Amygdala (tissue), 56 donors: Measurements from ENCODE around the gene ARSG.
"Not testable (repeated sequence)": the region's sequence is repeated elsewhere in the genome, so short reads cannot be mapped to it uniquely, and the experiment has no call there.

ENCODE experiments used
- DNase-seq, 56 donors: peaks; one replicate each; lab custom pipeline; 2025; lab: John Stamatoyannopoulos, UW

The ARSG gene

DNA sequence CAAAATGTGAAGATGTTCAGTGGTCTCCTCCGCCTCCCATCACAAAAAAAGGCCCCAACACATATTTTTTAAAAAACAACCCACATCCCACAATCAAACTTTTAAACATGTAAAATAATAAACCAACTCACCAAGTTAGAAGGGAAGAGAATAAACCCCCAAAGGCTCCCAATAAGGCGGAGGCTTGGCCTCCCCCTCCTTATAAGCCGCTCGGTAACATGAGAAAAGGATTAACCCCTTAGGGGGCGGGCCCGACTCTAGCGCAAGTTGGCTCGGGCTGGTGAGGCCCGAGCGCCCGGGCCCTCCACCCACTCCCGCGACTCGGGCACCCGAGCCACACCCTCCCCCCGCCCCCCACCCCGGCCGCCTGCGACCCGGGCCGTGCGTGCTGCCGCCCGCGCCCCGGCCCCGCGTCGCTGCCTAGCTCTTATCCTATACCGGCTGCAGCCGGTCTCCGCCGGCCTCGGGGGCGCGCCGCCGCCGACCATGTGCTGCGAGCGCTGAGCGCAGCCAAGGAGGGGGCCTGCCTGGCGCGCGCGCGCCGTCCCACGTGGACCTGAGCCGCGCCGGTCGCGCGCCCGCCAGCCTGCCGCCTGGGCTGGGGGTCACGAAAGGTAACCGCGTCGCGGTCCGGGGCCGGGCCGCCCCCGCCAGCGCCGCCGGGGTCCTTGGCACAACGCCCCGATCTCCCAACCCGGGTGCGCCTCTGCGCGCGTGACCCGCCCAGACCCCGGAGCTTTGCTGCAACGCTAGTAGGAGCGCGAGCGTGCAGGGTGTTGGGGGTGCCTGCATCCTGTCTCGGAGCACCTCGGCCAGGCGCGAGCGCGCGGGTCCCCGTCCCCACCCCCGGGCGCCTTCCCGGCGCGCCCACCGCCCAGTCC is at the start of gene ARSG, which contains the start of gene SLC16A6:
TSS of gene ARSG (plus strand) at position 541 of the 881 bp plus-strand sequence. CDS start 15,999 bp downstream, outside the sequence.
TSS of gene SLC16A6 (minus strand) at position 173 of the 881 bp plus-strand sequence. CDS start 12,807 bp downstream, outside the sequence.
- peak in 42 of 56 donors; percentile 4 to 82 (median 48) for DNase-seq

DNA sequence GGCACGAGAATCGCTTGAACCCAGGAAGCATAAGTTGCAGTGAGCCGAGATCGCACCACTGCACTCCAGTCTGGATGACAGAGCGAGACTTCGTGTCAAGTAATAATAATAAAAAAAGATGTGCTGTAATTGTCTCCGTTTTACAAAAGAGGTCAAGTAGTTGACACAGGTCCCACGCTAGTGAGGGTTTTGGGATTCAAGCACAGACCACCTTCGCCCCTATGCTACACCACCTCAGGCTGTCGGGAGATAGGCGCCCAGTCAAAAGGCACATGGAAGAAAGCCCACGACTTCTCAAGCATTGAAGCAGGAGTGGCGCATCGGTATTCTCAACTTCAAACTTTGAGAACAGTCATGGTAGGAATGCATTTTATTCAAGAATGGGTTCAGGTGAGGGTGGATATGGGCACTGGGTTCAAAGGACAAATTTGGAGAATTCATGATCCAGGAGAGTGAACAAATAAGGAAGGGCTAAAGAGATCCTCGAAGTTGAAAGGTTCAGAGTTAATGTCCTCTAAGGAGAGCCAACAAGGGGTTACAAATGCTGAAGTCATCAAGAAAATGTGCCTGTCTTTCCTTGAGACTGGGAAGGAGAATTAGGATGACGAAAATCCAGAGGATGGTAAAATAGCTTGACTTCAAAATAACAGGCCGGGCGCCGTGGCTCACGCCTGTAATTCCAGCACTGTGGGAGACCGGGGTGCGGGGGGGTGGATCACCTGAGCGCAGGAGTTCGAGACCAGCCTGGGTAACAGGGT is 44.8 kb upstream of the ARSG start:
- DNase-seq: no peak

DNA sequence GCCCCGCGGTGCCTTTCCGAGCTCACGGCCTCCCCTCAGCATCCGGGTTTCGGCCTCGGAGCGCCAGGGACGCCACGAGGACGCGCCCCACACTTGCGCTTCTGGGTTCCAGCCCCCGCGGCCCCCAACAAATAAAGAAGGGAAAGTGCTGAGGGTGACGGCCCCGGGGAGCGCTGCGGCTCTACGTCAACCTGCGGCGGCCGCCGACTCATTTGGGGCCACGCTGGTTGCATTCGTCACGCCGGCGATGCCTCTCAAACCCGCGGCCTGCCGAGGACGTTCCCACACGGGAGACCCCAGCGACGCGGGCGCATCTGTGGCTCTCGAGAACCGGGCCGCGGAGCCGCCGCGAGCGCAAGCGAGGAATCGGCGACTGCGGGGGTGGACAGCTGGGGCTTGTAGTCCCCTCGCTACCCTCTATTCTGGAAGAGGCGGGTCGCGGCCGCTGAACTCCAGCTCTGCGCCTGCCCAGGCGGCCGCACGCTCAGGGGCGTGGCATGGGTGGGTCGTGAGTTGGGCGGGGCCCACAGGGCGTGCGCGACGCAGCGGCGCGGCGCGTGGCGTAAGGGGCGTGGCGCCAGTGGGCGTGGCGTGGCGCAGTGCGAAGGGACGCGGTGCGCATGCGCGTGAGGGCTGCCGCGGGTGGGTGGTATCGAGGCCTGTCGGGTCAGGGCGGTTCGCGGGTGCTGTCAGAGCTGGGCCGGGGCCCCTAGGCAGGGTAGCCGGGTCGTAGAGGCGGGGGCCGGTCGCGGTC is 43.7 kb upstream of the ARSG start, which contains the start of gene AMZ2:
TSS of gene AMZ2 (plus strand) at position 599 of the 754 bp plus-strand sequence. CDS start 2,145 bp downstream, outside the sequence.
- peak; percentile 63 to 98 (median 93) for DNase-seq

DNA sequence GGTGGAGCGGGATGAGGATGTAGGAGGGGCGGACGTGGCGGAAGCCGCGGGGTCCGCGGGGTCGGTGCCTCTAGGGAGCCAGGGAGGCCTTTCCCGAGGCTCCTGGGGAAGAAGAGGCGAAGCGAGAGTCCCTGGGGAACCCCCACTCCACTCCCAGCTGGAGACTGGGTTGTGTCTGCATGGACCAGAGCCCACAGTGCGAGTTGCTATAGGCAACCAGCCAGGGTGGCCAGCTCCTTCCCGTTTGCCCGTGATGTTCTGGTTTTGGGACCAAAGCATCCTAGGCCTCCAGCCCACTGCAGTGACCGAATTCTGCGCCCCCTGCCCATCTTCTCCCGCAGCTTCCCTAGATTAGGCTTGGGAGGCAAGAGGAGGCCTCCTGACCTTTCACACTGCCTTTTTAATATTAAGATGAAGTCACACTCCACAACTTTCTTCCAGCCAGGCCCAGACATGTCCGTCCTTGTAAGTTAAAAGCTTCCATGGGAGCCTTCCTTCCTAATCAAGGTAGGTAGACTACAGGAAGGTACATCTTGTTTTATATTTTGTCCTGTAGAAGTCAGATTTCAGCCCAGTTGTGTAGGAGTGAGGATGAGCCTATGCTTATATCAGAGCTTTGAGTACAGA is 43.0 kb upstream of the ARSG start:
- DNase-seq: peak in 34 of 56 donors; percentile 39 to 91 (median 74)

DNA sequence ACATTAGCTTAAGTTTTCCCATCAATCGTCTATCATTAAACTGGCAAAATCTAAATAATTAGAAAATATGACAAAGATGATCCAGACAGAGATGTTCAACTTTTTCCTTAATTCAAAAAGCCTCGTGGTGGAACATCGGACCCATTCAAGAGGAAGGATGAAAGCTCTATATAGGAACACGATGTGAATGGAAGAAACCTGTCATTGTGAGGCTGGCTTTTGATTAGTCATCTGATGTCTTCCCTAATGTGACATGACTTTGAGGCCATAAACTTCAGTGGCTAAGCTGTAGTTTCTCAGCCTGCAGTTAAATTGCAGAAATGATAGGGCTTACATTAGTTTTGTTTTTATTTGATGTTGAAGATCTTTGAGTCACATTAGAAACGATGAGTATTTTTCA is 42.4 kb upstream of the ARSG start:
- DNase-seq: no peak

DNA sequence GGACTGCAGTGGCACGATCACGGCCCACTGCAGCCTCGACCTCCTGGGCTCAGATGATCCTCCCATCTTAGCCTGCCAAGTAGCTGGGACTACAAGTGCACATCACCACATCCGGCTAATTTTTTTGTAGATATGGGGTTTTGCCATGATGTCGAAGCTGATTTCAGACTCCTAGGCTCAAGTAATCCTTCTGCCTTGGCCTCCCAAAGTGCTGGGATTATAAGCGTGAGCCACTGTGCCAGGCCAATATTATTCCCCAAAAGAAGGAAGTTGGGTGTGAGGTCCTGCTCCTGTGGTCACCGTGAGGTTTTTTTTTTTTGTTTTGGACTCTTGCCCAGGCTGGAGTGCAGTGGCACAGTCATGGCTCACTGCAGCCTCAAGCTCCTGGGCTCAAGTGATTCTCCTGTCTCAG is 41.9 kb upstream of the ARSG start:
- no peak for DNase-seq

DNA sequence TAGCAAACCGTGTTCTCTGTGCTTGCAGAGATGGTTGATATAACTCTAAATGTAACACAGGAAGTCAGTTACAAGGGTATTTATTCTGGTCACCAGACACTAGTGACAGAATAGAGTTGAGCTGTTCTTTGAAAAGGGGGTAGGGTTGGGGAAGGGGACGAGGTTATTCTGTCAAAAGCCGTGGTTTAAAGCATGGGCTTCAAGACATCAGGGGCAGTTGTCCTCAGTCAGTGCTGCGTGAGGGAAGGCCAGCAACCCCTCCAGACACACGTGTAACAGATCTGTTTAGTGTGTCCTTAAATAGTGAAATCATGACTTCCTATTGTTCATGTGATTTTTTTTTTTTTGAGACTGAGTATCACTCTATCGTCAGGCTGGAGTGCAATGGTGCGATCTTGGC is 37.9 kb upstream of the ARSG start:
- not testable (repeated sequence) for DNase-seq

DNA sequence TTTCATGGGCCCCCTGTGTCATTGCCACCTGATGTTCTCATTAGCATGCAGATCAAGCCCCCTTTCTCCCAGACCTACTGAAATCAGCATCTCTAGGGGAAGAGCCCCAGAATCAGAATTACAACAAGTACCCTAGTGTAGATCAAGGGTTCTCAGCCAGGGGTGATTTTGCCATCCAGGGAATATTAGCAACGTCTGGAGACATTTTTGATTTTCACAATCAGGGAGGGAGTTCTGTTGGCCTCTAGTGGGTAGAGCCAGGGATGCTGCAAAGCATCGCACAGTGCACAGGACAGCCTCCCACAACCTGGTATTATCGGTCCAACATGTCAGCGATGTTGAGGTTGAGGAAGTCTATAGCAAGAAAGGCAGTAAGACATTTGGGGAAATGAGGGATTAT is 36.1 kb upstream of the ARSG start:
- DNase-seq: no peak

DNA sequence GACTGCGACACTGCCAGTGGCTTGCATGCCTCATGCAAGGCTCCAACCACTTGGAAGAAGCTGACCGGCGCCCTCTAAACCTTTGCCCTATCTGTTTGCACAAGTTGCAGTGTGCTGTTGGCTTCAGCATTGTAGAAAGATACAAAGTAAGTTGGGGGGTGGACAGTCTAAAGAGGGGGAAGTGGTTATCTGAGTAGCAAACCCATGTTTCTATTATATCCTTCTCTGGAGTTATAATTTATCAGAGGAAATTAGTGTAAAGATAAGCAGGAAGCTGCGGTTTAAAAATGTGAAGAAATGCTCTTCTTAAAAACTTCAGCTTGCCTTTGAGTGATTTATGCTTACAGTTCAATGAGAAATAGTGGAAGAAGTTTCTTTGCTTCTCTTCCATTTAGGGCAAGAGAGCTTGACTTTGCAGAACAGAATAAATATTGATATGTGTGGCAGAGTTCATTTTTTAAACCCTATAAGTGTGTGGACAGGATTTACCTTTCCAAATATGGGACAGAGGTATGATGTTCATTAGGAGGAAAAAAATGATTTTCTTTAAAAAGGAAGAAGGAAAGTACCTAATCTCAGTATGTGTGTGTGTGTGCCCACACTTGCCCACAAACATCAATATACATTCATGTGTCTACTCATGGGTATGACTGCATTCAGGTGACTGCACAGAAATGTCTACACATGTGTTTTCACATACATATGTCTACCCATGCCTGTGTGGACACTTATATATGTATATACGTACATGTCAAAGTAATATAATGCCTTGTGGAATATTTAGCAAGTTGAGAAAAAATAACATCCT is 35.4 kb upstream of the ARSG start:
- DNase-seq: no peak

DNA sequence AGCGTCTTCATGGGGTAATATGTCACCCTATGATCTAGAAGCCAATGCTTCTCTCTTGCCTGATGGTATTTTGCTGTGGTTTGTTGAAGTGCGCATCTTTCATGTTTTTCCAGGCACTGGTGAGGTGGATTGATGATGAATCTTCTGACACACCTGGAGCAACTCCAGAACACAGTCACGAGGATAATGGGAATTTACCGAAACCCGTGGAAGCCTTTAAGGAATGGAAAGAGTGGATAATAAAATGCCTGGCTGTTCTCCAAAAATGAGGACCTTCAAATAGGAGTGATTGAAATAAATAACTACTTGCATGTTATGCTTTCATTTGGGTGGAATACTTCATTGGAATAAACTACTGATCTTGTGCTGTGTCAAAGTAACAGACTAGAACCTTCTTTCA is 34.6 kb upstream of the ARSG start:
- not testable (repeated sequence) for DNase-seq

DNA sequence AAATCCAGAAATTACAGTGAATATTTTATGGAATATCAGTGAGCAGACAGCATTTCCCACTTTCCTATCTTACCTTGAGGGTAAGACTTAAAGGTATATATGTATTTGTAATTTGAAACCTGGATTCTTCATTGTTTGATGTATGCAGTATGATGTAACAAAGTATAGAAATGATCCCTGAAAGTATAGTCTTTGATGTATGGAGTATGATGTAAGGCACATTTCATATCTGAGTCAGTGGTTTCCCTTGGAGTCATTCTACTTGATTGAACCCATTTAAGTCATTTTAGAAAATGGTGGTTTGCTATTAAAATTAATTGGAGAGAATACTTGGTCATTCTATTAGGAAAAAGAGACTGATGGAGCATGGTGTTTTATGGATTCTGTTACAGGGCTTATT is 33.4 kb upstream of the ARSG start:
- DNase-seq: no peak

DNA sequence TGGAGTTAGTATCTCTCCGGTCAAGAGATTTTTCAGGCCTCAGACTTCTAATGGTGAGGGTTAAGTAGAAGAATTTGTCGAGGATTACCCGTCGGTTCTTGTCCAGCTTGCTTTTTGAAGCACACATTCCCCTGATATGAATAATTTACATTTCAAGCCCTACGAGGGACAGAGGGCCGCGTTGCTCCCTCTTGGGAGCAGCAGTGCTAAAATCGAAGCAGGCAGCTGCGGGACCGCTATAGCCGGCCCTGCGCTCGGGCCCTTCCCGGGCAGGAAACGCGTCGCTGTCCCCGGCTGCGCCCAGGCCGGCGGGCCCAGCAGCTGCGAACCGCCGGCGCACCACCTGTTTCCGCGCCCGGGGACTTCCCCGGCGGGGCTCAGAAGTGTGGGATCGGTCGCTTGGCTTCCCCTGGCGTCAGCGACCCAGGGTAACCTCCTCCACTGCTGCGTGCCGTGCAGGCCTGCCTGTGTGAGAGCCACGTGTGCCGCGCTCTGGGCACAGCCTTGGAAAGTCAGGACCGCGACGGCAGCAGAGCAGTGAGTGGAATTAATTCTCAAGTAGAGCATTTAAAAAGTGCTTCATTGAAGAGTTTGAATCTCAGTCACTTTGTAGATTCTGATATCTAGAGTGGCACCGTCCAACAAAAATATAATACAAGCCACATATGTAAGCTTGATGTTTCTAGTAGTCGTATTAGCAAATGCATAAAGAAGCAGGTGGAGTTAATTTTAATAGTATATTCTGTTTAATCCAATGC is 32.2 kb upstream of the ARSG start:
- DNase-seq: peak in 12 of 56 donors; percentile 3 to 53 (median 18)

DNA sequence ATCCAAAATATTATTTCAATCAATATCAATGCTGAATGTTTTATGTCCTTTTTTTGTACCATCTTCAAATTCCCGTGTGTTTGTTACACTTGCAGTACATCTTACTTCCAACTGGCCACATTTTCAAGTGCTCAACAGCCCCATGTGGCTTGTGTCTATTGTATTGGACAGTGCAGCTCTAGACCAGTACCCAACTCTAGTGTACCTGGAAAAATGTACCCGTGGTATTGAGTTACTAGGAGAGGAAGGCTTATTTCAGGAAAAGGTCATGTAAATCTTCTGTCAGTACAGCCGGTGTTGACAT is 31.7 kb upstream of the ARSG start:
- not testable (repeated sequence) for DNase-seq

DNA sequence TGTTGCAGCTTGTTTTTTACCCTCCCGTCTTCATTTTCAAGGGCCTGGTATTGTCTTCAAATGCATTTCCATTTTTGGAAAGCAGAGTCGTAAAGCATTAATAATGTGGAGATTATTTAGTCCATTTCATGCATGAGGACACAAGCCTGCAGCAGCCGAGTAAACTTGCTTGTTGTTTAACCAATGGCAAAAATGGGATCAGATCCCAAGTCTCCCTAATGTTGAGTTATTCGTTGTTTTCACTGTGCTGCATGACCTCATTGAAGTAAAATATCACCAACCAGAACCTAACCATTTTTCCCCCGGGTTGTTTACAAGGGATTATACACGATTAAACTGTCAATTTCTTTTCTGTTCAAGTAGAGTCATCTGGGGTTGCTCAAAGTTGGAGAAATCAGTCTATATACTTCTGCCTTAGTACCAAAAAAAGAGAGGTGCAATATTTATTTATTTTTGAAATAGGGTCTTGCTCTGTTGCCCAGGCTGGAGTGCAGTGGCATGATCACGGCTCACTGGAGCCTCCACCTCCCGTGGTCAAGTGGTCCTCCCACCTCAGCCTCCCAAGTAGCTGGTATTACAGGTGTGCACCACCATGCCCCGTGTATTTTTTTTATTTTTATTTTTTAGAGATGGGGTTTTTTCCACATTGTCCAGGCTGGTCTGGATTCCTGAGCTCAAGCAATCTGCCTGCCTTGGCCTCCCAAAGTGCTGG is 31.1 kb upstream of the ARSG start:
- DNase-seq: no peak

DNA sequence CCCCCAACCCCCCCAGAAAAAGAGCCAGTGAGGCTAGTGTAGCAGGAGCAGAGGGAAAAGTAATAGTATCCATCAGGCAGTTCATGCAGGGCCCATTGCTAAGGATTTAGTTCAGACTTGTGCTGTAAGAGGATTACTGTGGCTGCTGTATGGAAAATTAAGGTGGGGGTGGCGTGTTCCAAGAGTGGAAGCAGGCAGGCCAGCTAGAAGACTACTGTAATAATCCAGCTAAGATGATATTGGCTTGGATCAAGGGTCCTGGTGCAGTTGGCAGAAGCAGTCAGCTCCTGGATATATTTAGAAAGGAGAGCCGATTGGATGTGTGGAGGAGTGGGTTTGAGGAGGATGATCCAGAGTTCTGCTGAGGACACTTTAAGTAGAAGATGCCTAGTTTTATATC is 28.8 kb upstream of the ARSG start:
- not testable (repeated sequence) for DNase-seq

DNA sequence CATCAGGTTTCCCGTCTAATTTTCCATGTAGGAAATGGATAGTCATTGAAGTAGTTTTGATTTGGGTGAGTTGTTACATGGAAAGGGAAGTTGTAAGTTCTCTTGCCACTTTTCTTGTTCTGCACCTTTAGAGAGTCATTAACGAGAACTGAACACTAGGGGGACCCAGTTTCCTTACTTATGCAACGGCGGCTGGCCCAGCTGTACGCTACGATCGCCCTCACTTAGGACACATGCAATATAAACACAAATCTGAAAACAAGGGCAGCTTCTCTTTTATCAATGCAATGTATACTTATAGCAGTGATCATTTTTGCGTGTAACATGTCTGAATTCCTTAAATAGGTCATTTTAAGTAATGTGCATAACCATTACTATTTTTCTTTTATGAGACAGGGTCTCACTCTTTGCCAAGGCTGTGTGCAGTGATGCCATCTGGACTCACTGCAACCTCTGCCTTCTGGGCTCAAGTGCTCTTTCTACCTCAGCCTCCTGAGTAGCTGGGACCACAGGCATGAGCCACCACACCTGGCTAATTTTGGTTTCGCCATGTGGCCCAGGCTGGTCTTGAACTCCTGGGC is 28.1 kb upstream of the ARSG start:
- peak in 9 of 56 donors; percentile 4 to 66 (median 23) for DNase-seq

DNA sequence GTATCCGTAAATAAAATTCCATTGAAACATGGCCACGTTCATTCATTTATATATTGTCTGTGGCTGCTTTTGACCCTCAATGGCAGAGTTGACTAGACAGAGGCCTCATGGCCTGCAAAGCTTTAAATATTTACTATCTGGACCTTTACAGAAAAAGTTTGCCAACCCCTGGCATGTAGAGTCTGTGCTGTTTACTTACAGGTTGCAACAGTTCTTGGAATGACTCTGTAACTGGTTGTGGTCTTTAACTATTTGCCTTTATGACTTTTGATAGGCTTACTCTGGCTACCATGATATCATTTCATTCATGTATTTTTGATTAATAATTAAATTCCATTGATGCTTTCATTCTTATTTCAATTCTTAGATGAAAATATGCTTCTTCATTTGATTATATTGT is 25.5 kb upstream of the ARSG start:
- not testable (repeated sequence) for DNase-seq

DNA sequence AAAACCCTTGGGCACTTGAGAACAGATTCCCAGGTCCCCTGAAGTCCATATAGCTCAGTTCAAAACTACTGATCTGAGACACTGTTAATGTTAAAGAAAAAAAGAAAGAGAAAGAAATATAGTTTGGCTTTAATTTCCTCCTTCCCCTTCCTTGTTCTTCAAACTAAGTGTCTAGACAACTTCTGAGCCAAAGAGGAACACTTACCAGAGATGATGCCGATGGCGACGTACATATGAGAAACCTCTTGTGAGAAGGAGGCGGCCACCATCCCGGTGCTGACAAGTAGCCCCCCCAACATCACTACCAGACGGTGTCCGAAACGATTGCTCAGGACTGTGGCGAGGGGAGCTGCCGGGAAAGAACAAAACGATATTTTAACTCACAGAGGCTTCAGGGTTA is 17.6 kb upstream of the ARSG start:
- DNase-seq: no peak
